DND-41 (cell line): Measurements from ENCODE around the gene CDK19.
"Not testable (repeated sequence)": the region's sequence is repeated elsewhere in the genome, so short reads cannot be mapped to it uniquely, and the experiment has no call there.

Experiments
- EZH2 ChIP-seq: IDR thresholded peaks from 3 replicates; pipeline ENCODE4 v1.6.1; 2012; ENCODE audit warnings: borderline replicate concordance, low read depth, mild to moderate bottlenecking, moderate library complexity, low read length, inconsistent platforms; ENCODE audit not compliant: severe bottlenecking
- TF ChIP-seq, protein P1 (sequence below): IDR thresholded peaks from 2 replicates; pipeline ENCODE4 v1.5.1; 2012; ENCODE audit warnings: borderline replicate concordance, low read length, moderate library complexity, mild to moderate bottlenecking; ENCODE audit not compliant: poor library complexity, severe bottlenecking; ENCODE audit errors: extremely low read depth

DNA sequence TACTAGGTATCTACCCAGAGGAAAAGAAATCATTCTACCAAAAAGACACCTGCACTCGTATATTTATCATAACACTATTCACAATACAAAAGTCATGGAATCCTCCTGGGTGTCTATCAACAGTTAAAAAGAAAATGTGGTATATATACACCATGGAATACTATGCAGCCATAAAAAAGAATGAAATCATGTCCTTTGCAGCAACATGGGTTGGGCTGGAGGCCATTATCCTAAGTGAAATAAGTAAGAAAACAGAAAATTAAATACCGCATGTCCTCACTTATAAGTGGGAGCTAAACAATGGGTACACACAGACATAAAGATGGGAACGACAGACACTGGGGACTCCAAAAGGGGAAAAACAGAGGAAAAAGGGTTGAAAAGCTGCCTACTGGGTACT, 13.1 kb downstream of the CDK19 start:
- TF ChIP-seq, protein P1, sequence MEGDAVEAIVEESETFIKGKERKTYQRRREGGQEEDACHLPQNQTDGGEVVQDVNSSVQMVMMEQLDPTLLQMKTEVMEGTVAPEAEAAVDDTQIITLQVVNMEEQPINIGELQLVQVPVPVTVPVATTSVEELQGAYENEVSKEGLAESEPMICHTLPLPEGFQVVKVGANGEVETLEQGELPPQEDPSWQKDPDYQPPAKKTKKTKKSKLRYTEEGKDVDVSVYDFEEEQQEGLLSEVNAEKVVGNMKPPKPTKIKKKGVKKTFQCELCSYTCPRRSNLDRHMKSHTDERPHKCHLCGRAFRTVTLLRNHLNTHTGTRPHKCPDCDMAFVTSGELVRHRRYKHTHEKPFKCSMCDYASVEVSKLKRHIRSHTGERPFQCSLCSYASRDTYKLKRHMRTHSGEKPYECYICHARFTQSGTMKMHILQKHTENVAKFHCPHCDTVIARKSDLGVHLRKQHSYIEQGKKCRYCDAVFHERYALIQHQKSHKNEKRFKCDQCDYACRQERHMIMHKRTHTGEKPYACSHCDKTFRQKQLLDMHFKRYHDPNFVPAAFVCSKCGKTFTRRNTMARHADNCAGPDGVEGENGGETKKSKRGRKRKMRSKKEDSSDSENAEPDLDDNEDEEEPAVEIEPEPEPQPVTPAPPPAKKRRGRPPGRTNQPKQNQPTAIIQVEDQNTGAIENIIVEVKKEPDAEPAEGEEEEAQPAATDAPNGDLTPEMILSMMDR: not testable (repeated sequence)
- TF ChIP-seq EZH2: not testable (repeated sequence)
